Fibroblast of skin of back (primary cell): Measurements from ENCODE around the gene FGF12. TPM values are rescaled to one million over a fixed set of nuclear protein-coding genes. Genes with fewer than 3 reads are reported as not detected.
"Not testable (repeated sequence)": the region's sequence is repeated elsewhere in the genome, so short reads cannot be mapped to it uniquely, and the experiment has no call there.

Experiments
- DNase-seq: peaks from one replicate; pipeline ENCODE4 v3.0.0-alpha.2; 2013
- polyA plus RNA-seq, 2 experiments: library from polyadenylated mRNA; unstranded; fragments of 120-200 nt; gene quantifications; one replicate each; pipeline ENCODE4 v1.2.1, GENCODE V29; 2013; ENCODE audit not compliant: insufficient read length in 2 of 2

FGF12 gene
- polyA plus RNA-seq (2013, experiment 1 of 2; ENCODE audit: insufficient read length), result 0.04 TPM
- polyA plus RNA-seq (2013, experiment 2 of 2; ENCODE audit: insufficient read length), result not detected

- peak; percentile 35 for DNase-seq
Measured at GRCh38 chr3:192727032-192727847, at the start of gene FGF12. Gene FGF12, minus strand, starts transcription at chr3:192727541.

- DNase-seq, result not testable (repeated sequence)
Measured at GRCh38 chr3:192774341-192774740, 47.0 kb upstream of the FGF12 start.

GRCh38 chr3:192772240-192772894 lies 45.0 kb upstream of the FGF12 start:
- peak; percentile 27 for DNase-seq

GRCh38 chr3:192758654-192759053 lies 31.3 kb upstream of the FGF12 start:
- no peak for DNase-seq

- no peak for DNase-seq
Measured at GRCh38 chr3:192751148-192751547, 23.8 kb upstream of the FGF12 start.

GRCh38 chr3:192750201-192750600 lies 22.9 kb upstream of the FGF12 start:
- DNase-seq, result no peak

GRCh38 chr3:192747746-192748145 lies 20.4 kb upstream of the FGF12 start:
- no peak for DNase-seq

GRCh38 chr3:192747145-192747544 lies 19.8 kb upstream of the FGF12 start:
- no peak for DNase-seq

GRCh38 chr3:192745150-192745549 lies 17.8 kb upstream of the FGF12 start:
- no peak for DNase-seq

GRCh38 chr3:192744604-192745003 lies 17.3 kb upstream of the FGF12 start:
- DNase-seq, result not testable (repeated sequence)

GRCh38 chr3:192737506-192737905 lies 10.2 kb upstream of the FGF12 start:
- DNase-seq, result no peak

GRCh38 chr3:192731233-192731632 lies 3.9 kb upstream of the FGF12 start:
- no peak for DNase-seq

GRCh38 chr3:192726385-192726784 lies 956 bp downstream of the FGF12 start:
- no peak for DNase-seq

GRCh38 chr3:192719964-192720363 lies 7.4 kb downstream of the FGF12 start:
- no peak for DNase-seq

- DNase-seq, result no peak
Measured at GRCh38 chr3:192718156-192718555, 9.2 kb downstream of the FGF12 start.

- no peak for DNase-seq
Measured at GRCh38 chr3:192715126-192715525, 12.2 kb downstream of the FGF12 start.

- DNase-seq, result not testable (repeated sequence)
Measured at GRCh38 chr3:192711126-192711525, 16.2 kb downstream of the FGF12 start.

- no peak for DNase-seq
Measured at GRCh38 chr3:192710366-192710765, 17.0 kb downstream of the FGF12 start.

GRCh38 chr3:192706272-192706671 lies 21.1 kb downstream of the FGF12 start:
- DNase-seq, result no peak

- no peak for DNase-seq
Measured at GRCh38 chr3:192700885-192701284, 26.5 kb downstream of the FGF12 start.

- DNase-seq, result no peak
Measured at GRCh38 chr3:192696943-192697587, 30.3 kb downstream of the FGF12 start.

GRCh38 chr3:192687488-192688152 lies 39.7 kb downstream of the FGF12 start:
- no peak for DNase-seq

GRCh38 chr3:192685801-192686200 lies 41.5 kb downstream of the FGF12 start:
- DNase-seq, result no peak
